GM19238 (cell line): ENCODE results near the gene KIT.
"Not testable (repeated sequence)": the region's sequence is repeated elsewhere in the genome, so short reads cannot be mapped to it uniquely, and the experiment has no call there.

Experiments used
- DNase-seq: peaks from one replicate; pipeline ENCODE4 v3.0.0; 2011; ENCODE audit warnings: low spot score; ENCODE audit not compliant: insufficient read length

Gene KIT

DNA sequence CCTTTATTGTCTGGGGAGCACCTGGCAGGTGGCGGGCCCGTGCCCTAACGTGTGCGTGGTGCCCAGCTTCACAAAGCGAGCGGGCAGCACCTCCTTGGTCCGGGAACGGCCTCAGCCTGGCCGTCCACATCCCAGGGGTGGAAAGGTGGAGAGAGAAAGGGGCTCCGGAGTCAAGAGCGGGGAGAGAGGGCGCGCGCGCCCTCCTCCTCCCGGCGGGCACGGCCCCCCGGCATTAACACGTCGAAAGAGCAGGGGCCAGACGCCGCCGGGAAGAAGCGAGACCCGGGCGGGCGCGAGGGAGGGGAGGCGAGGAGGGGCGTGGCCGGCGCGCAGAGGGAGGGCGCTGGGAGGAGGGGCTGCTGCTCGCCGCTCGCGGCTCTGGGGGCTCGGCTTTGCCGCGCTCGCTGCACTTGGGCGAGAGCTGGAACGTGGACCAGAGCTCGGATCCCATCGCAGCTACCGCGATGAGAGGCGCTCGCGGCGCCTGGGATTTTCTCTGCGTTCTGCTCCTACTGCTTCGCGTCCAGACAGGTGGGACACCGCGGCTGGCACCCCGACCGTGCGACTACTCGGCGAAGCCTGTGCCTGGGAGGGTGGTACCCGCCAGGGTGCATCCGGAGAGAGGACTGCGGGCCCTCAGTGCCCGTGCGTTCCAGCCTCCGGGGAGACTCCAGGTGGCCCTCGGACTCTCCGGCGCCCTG lies at the start of gene KIT:
Gene KIT (plus strand): TSS at position 407 of the 701 bp plus-strand sequence. CDS start 58 bp downstream, at position 465.
- no peak for DNase-seq

DNA sequence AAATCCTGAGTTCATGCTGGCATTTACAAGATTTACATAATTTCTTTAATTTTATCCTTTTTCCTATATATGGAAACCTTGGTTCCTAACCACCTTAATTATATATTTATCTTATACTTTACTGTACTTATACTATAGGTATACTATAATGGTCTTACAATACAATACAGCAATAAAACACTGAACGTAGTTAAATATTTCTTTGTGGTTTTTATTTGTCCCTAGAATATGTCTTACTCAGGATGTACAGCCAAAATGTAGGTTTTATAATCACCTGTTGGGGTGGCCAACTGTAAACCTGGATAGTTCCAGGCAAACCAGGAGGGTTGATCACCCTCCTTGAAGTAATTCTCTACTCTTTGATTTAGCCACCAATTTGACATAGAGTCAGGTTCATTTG lies 48.4 kb upstream of the KIT start:
- DNase-seq, result no peak

DNA sequence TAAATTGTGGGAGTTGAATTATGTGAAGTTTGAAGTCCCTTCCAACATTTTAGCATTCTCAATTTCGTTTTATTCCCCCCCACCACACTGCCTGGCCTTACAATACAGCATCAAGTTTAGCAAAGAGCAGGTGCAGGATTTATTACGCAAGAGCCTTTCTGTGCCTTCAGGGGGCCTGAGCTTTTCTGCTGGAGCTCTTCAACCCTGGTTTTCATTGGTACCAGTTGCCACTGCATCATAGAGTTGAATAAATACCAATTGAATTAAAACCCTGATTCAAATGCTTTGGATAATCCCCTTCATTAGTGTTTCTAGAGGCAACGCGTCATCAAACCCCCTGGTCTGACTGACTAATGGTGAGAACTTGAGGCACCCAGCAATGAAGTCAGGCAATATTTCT lies 43.6 kb upstream of the KIT start:
- no peak for DNase-seq

DNA sequence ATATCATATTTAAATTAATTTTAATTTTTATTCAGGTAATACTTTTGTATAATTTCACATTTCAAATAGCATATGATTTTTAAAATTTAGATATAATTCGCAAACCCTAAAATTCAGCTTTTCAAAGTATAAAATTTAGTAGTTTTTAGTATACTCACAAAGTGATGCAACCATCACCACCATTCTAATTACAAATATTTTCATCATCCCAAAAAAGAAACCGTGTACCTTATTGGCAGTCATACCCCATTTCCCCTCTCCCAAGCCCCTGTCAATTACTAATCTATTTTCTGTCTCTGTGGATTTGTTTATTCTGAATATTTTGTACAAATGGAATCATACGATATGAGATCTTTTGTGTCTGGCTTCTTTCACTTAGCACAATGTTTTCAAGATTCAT lies 37.0 kb upstream of the KIT start:
- no peak for DNase-seq

DNA sequence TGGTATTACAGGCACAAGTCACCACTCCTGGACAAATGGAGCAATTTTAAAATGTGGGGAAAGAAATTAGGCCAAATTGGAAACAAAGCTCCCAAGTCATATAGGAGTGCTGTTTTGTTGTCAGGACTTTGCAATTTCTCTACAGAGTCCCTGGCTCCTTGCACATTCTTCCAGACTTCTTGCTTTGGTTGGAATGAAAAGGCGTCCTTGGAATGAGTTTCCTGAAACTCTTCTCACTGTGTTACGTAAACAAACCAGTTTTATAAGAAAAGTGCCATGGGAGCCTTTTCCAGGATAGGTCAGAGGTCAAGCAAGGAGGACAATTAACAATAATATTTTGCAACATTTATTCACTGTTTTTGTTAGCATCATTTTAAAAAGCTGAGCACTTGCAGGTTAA lies 32.4 kb upstream of the KIT start:
- no peak for DNase-seq

DNA sequence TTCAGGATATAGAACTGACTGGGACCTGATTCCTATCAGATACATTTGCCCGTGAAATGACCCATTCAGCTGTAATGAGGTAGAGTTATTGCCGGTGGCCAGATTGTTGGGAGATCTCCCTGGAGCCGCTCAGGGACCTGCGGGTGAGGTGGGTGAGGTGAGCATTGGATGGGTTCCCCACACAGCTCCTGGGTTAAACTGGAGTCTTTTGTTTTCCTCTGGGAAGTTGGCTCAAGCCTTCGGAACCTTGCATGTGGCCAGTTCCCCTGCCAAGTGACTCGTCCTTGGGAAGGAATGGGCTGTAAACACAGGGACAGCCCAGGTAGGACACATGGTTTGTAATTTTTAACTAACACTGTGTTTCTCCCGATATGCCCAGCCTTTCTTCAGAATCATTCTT lies 31.6 kb upstream of the KIT start:
- DNase-seq, result no peak

DNA sequence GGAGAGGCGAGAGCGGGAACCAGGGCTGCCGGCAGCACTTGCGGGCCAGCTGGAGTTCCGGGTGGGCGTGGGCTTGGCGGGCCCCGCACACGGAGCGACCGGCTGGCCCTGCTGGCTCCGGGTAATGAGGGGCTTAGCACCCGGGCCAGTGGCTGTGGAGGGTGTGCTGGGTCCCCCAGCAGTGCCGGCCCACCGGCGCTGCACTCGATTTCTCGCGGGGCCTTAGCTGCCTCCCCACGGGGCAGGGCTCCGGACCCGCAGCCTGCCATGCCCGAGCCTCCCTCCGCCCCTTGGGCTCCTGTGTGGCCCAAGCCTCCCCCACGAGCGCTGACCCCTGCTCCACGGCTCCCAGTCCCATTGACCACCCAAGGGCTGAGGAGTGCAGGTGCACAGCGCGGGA lies 25.2 kb upstream of the KIT start:
- DNase-seq, result no peak

DNA sequence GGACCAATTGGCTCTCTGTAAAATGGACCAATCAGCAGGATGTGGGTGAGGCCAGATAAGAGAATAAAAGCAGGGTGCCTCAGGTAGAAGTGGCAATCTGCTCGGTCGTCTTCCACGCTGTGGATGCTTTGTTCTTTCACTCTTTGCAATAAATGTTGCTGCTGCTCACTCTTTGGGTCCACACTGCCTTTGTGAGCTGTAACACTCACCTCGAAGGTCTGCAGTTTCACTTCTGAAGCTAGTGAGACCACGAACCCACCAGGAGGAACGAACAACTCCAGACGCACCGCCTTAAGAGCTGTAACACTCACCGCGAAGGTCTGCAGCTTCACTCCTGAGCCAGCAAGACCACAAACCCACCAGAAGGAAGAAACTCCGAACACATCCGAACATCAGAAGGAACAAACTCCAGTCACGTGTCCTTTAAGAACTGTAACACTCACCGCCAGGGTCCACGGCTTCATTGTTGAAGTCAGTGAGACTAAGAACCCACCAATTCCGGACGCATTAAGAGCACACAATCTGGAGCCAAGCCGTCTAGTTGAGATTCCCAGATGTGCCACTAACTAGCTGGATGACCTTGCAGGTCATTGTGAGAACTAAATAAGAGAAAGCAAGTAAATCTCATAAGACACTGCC lies 24.5 kb upstream of the KIT start:
- not testable (repeated sequence) for DNase-seq

DNA sequence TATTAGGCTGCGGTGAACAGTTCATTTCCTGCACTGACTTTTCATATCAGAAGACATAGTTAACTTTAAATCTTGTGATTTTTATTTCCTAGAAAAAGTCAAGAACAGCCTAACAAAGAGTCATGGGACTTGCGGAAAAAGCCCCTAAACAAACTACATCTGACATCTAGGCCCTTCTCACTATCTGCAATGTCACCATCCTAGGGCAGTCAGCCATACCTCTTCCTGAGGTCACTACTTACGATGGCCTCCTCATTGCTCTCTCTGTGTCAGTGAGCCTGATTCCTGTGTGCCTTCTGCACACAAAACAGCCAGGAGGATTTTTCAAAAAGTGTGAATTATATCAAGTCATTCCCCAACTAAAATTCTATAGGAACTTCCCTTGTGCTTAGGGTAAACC lies 22.4 kb upstream of the KIT start:
- DNase-seq, result no peak

DNA sequence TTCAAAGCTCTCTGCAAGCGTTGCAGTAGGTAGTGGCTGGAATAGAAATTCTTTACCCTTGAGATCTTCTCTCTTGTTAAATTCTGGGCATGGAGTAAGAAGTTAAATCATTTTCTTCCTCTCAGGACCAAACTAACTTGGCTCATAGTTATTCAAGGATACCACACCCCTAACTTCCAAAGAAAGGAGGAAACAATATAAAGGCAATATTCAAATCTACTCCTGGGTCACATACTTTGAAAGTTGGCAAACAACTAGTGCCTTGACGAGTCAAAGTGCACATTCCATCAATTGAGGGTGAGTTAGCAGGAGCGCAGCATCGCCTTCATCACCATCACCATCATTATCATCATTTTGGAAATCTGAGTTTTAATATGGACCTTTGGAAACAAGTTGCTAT lies 20.4 kb upstream of the KIT start:
- DNase-seq, result no peak

DNA sequence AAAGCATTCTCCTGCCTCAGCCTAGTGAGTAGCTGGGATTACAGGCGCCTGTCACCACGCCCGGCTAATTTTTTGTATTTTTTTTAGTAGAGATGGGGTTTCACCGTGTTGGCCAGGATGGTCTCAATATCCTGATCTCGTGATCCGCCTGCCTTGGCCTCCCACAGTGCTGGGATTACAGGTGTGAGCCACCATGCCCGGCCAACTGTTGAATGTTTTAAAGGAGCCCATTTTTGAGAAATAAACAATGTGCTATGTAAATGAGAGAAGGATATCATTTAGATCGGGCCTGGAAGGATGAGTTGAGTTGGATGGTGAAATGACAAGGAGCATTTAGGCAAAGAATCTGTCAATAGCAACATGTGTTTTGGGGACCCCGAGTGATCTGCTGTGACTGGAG lies 16.7 kb upstream of the KIT start:
- not testable (repeated sequence) for DNase-seq

DNA sequence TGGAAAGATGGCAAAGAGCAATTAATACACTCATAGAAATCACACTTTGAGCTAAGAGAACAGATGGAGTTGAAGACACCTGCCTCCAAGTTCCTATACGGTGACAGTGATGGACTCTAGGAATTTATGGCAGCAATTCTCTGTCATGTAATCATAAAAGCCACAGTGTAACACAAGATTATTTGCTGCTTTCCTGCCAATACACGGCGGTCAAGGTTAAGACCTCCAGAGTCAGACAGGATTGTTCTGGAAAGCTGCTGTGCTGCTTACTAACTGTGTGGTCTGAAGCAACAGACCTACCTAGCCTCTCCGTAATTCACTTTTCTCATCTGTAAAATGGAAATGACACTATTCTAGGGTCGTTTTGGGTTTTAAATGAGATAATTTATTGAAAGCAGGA lies 14.6 kb upstream of the KIT start:
- DNase-seq, result no peak

DNA sequence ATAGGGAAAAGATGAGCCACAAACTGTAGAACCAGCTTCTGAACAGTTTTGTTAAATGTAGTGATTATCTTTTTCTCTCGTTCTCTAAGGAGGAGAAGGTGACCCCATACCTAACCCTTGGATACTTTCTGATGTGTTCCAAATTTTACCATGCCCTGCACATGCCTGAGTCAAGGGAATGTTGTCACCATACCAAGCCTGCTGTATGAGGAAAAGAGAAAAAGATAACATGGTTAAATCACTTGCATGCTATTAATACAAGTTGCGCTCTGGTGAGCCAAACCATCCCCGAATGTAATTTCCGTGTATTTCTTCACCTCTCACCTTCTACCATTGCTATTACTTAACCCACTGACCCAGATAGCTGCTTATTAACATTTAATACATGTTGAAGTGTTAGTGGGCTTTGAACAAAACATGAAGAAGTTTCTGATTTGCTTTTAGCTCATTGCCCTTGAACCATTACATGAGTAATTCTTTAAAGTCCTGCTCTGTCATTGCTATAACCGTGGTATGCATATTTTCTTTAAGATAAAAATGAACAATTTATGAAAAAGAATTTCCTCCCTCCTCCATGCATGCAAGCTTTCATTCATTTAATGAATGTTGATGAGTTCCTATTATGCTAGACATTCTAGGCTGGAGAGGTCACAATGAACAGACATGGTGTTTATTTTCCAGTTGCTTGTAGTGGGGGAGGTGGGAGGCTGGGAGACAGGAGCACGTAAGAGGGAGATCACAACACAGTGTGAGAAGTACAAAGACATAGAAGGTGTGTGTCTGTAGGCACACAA lies 13.6 kb upstream of the KIT start:
- no peak for DNase-seq

DNA sequence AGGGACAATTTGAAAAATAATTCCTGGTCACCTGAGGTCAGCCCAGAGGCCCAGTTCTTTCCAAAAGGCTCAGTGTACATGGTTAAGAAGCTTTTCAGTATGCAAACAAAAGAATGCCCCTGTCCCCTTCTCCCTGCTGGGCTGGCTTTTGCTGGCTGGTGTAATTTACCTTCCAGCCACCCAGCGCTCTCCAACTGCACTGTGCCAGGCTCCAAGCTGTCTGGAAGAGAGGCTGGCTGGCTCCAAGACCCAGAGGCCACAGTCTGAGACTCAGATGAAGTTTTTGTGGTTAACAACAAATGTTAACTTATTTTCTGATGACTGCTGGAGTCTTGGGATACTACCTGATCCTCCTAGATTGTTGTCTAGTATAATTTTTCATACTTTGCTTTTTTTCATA lies 11.9 kb upstream of the KIT start:
- DNase-seq, result no peak

DNA sequence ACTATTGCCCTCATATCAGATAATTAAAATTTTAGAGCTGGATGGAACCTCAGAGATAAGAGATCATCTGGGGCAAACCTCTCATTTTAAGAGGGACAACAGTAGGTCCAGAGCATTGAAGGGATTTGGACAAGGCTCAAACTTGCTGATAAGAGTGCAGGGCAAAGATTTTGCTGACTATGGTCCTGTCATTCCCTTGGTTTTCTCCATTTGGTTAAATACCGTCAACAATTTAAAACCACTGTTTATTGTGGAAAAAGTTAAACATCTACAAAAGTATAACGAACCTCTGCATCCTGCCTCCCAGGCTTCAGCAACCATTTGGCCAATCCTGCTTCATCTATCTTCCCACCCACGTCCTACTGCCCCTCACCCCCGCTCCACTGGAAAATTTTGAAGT lies 10.7 kb upstream of the KIT start:
- no peak for DNase-seq

DNA sequence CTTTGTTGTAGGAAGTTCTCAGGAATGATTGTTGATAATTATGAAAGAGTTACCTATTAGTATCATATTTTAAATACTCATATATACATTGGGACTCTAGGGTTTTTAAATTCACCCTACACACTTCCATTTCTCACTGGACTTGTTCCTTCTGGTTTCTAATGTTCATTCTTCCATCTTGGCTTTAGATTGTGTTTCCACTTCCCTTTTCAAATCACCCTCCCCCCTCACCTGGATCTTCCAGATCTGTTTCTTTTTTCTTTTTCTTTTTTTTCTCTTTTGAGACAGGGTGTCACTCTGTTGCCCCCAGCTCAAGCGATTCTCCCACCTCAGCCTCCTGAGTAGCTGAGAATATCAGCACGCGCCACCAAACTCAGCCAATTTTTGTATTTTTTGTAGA lies 6.7 kb upstream of the KIT start:
- no peak for DNase-seq

DNA sequence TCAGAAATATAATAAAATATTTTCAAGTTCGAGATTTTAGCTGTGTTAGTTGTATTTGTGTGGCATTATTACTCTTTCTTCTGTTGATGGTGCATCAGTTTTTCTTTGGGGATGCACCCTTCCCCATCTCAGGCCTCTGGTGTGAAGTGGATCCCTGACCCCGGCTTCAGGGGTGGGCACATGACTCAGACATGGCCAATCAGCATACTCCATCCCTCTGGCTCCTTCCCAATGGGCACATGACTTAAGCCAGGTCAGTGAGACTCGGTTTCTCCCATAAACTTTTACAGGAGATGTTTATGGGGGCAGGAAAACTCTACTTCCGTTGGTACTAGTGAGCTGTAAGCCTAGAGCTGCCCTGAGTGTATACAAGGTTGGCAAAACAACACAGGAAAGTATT lies 3.0 kb upstream of the KIT start:
- no peak for DNase-seq

DNA sequence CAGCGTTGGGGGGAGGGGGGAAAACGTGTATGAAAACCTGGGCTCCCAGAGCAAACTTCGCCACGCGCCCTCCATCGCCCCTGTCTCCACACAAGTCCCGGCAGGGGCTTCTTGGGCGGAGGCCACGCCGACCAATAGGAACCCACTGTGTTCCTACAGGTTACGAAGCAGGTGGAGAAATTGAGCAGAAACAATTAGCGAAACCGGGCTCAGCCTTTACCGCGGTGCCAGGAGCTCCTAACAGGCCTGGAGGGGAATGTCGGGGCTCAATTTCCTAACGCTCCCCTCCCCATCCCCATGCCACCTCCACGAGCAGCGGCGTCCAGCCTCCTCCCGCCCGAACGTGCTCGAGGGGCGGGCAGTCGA lies 589 bp upstream of the KIT start:
- no peak for DNase-seq

DNA sequence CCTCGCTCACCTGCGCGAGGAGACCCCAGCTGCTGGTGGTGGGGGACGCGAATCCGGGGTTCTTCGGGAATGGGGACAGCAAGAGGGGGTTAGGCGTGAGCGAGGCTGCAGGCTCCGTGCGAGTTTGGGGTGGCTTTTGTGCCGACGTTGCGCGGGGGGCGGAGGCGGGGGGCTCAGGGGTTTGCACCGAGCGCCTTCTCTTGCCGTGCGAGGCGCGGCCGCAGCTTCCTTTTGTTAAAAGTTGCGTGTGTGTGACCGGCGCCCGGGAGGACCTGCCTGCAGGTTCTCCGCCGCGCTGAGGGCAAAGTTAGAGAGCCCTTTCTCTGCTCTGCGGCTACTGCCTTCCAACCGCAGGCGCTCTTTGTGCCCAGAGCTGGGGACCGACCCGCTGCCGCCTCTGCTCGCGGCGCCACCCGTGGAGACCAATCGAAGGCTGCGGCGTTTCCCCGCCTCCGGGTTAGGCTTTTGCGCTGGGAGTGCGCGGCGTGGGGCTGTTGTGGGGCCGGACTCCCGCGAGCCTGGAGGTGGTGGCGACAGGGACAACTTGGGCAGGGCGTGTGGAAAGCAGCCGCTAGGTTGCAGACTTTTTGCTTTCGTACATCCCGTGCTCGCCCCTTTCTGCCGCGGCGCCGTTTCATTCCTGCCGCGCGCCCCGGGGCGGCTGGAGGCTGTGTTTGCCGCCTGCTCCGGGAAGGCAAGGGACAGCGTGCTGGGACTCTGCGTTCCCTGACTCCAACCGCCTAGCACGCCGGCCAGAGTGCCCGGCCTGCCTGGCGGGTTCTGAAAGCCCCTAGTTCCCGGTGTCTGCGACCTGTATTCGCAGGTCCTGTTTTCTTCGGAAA lies 716 bp downstream of the KIT start:
- DNase-seq, result no peak

DNA sequence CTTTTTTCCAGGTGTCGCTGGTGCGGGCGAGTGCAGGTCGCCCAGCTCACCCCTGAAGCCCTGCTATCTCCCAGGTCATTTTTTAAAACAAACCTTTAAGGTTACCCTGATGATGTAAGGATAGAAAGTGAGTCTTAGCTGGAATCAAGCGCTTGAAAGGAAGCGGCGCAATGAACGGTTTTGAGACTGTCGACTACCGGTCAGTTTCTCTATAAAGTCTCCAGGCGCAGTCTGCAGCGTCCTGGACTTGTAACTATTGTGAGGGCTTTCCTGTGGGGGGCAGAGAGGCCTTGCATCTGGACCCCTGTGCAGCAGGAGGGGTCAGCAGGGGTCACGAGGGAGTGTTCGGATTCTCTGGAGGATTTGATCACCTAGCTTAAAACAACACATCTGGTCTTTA lies 1.6 kb downstream of the KIT start:
- DNase-seq, result no peak

DNA sequence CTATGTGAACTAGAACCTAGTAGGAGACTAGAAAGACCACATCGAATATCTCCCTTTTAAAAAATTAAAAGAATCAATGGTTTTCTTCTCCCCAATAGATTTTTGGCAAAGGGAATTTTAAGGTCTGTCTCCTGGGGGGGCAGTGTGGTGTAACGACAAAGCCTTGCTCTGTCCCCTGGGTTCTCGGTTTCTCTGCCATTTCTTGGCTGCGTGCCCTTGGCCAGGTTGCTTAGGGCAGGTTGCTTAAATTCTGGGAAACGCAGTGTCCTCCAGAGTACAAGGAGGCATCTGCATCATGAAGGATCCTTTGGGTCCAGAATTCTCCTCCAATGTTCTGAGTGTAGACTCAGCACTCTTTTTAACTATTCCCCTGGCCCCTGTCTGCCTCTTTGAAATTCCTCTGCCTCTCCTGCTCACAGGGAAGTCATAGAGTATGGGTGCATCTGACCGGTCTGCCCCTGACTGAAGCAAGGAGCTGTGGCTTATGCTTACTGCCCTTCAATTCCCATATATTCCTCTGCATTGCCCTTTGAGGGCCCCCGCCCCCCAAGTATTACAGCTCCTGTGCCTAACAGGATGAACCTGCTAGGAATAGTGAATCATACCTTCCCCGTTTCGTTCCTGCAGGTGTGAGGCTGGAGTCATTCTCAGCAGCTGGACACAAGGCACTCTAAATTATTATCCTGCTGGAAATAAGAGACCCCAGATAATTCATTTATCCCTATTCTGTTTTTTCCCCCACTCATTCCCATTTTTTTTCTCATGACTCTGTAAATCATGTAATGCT lies 2.2 kb downstream of the KIT start:
- DNase-seq, result no peak
